ENCODE data around the gene ANK3. TPM values are rescaled to one million over a fixed set of nuclear protein-coding genes. Genes with fewer than 3 reads are reported as not detected.

ANK3 gene
- total RNA-seq, 1 donor, result 248 TPM

- no peak overlapping the region for H3K4me3 ChIP-seq (ENCODE audit: low read depth, low read length)
- peak; percentile 65 for DNase-seq (ENCODE audit: low read depth)
- peak; percentile 80 for TF ChIP-seq CTCF (IDR thresholded peaks at IDR 0.05; ENCODE audit: insufficient read depth, low read length)
Measured at GRCh38 chr10:60208676-60209269, 180.9 kb downstream of the ANK3 start.

- TF ChIP-seq CTCF (IDR thresholded peaks at IDR 0.05; ENCODE audit: insufficient read depth, low read length), result no peak
- no peak for DNase-seq (ENCODE audit: low read depth)
- H3K4me3 ChIP-seq (ENCODE audit: low read depth, low read length), result no peak overlapping the region
Measured at GRCh38 chr10:60207894-60208293, 181.8 kb downstream of the ANK3 start.

GRCh38 chr10:60206735-60207134 is 182.9 kb downstream of the ANK3 start:
- H3K4me3 ChIP-seq (ENCODE audit: low read depth, low read length), result no peak overlapping the region
- peak; percentile 66 for DNase-seq (ENCODE audit: low read depth)
- TF ChIP-seq CTCF (IDR thresholded peaks at IDR 0.05; ENCODE audit: insufficient read depth, low read length), result no peak

- no peak overlapping the region for H3K4me3 ChIP-seq (ENCODE audit: low read depth, low read length)
- no peak for TF ChIP-seq CTCF (IDR thresholded peaks at IDR 0.05; ENCODE audit: insufficient read depth, low read length)
- DNase-seq (ENCODE audit: low read depth), result no peak
Measured at GRCh38 chr10:60205741-60206140, 183.9 kb downstream of the ANK3 start.

GRCh38 chr10:60203993-60204618 is 185.6 kb downstream of the ANK3 start:
- TF ChIP-seq CTCF (IDR thresholded peaks at IDR 0.05; ENCODE audit: insufficient read depth, low read length), result peak; percentile 78
- DNase-seq (ENCODE audit: low read depth), result peak; percentile 75
- no peak overlapping the region for H3K4me3 ChIP-seq (ENCODE audit: low read depth, low read length)

GRCh38 chr10:60200682-60201053 is 189.0 kb downstream of the ANK3 start:
- no peak for TF ChIP-seq CTCF (IDR thresholded peaks at IDR 0.05; ENCODE audit: insufficient read depth, low read length)
- no peak overlapping the region for H3K4me3 ChIP-seq (ENCODE audit: low read depth, low read length)
- DNase-seq (ENCODE audit: low read depth), result no peak
